HG03060 (cell line): ENCODE measurements around the gene MAPK8IP3.
"Not testable (repeated sequence)": the region's sequence is repeated elsewhere in the genome, so short reads cannot be mapped to it uniquely, and the experiment has no call there.

Experiments used
- ATAC-seq: cut with Tn5 transposase; IDR thresholded peaks from one replicate; pipeline ENCODE4 v1.9.1; 2021; ENCODE audit warnings: low read depth, moderate number of reproducible peaks; ENCODE audit not compliant: unreplicated experiment

Gene MAPK8IP3

GRCh38 chr16:1676661-1677060, 29.3 kb upstream of the MAPK8IP3 start:
- no peak for ATAC-seq

GRCh38 chr16:1677339-1677738, 28.7 kb upstream of the MAPK8IP3 start:
- no peak for ATAC-seq

- ATAC-seq: no peak
Measured at GRCh38 chr16:1677942-1678499, 28.0 kb upstream of the MAPK8IP3 start, which contains the start of gene JPT2. TSS of gene JPT2 (plus strand) at chr16:1678279. CDS start at chr16:1678313, 34 bp downstream.

GRCh38 chr16:1678500-1679098, 27.4 kb upstream of the MAPK8IP3 start:
- no peak for ATAC-seq

GRCh38 chr16:1680361-1680760, 25.6 kb upstream of the MAPK8IP3 start:
- ATAC-seq: no peak

- no peak for ATAC-seq
Measured at GRCh38 chr16:1681032-1681431, 25.0 kb upstream of the MAPK8IP3 start.

GRCh38 chr16:1687427-1688316, 18.3 kb upstream of the MAPK8IP3 start:
- no peak for ATAC-seq

GRCh38 chr16:1688807-1689560, 17.0 kb upstream of the MAPK8IP3 start:
- ATAC-seq: no peak

GRCh38 chr16:1689853-1690252, 16.1 kb upstream of the MAPK8IP3 start:
- no peak for ATAC-seq

GRCh38 chr16:1690810-1691209, 15.2 kb upstream of the MAPK8IP3 start:
- ATAC-seq: no peak

GRCh38 chr16:1691276-1691675, 14.7 kb upstream of the MAPK8IP3 start:
- ATAC-seq: no peak

- no peak for ATAC-seq
Measured at GRCh38 chr16:1691956-1692355, 14.0 kb upstream of the MAPK8IP3 start.

GRCh38 chr16:1696863-1697262, 9.1 kb upstream of the MAPK8IP3 start:
- ATAC-seq: no peak

- no peak for ATAC-seq
Measured at GRCh38 chr16:1698680-1699079, 7.3 kb upstream of the MAPK8IP3 start.

- ATAC-seq: no peak
Measured at GRCh38 chr16:1700246-1700645, 5.7 kb upstream of the MAPK8IP3 start.

GRCh38 chr16:1701216-1701878, 4.6 kb upstream of the MAPK8IP3 start:
- no peak for ATAC-seq

GRCh38 chr16:1705324-1705687, 689 bp upstream of the MAPK8IP3 start:
- not testable (repeated sequence) for ATAC-seq

- peak; percentile 29 for ATAC-seq
Measured at GRCh38 chr16:1706386-1707192, 594 bp downstream of the MAPK8IP3 start.

GRCh38 chr16:1707193-1707790, 1.3 kb downstream of the MAPK8IP3 start:
- ATAC-seq: no peak
